ENCODE measurements around the gene OTOG. TPM values are rescaled to one million over a fixed set of nuclear protein-coding genes. Genes with fewer than 3 reads are reported as not detected.

The OTOG gene
- total and polyA plus RNA-seq, 2 donors (not counting 3 experiments of a cell fraction or from before 2014, with no cell fraction given) = not detected

DNA sequence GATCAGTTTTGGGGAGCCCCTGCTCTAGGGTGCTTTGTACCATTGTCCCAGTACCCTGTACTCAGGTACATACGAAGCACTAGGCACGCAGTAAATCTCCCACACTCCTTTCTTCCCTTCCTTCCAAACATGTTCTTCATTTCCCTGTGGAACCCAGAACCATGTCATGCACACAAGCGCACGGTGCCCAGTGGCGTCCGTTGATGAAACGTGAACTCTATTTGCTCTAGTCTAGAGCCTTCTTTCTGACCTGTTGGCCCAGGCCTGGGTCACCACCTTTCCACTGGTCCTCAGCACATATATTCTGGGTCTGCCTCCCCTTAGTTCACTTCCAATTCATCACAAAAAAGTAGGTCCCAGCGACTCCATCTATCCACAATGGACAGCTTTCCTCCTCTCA, 9.8 kb upstream of the OTOG start:
- H3K9me3 ChIP-seq (replicated peaks; ENCODE audit: control insufficient read depth, insufficient read depth, low read length) = no peaks in the 10 kb centered on the region
- POLR2A ChIA-PET = no interaction called here
- H3K36me3 ChIP-seq (ENCODE audit: control insufficient read depth in 2 of 2, extremely low read depth in 1 of 2, insufficient read depth in 2 of 2, low read length in 2 of 2) = no peaks in the 10 kb centered on the region
- H4K20me1 ChIP-seq (replicated peaks; ENCODE audit: control insufficient read depth, extremely low read depth, insufficient read depth, low read length) = no peaks in the 10 kb centered on the region
- H2AFZ ChIP-seq (ENCODE audit: low read depth, low read length) = no peak overlapping the region
- no peaks in the 10 kb centered on the region for H3K79me2 ChIP-seq (ENCODE audit: control insufficient read depth, insufficient read depth, low read length)
- intact Hi-C loops (cut with micrococcal nuclease) (no loop called here), dilution Hi-C loops (cut with MboI; ENCODE audit: extremely low pct_ligation_motif_present, low sequenced_read_pairs) (no loop called here)
- DNase-seq (ENCODE audit: low read depth, low spot score) (no peak), FAIRE-seq (no peak)
- H3K4me2 ChIP-seq (ENCODE audit: insufficient read depth, low read length) = no peak overlapping the region
- no peak overlapping the region for H3K4me3 ChIP-seq (replicated peaks in 1 of 3; ENCODE audit: insufficient read depth in 1 of 3, low read depth in 1 of 3, low read length in 3 of 3)
- H3K9ac ChIP-seq (replicated peaks; ENCODE audit: extremely low read depth, insufficient read depth, low read length) = no peak overlapping the region
- no peaks in the 10 kb centered on the region for H3K9me1 ChIP-seq (replicated peaks; ENCODE audit: control insufficient read depth, extremely low read depth, insufficient read depth, low read length)
- no peaks in the 10 kb centered on the region for H3K4me1 ChIP-seq (ENCODE audit: control insufficient read depth, extremely low read depth, insufficient read depth, low read length)
- H3K27me3 ChIP-seq (ENCODE audit: control insufficient read depth in 2 of 2, insufficient read depth in 2 of 2, low read length in 2 of 2) = peaks cover 2 to 7% of the 10 kb centered on the region in 2 experiments
- no peak overlapping the region for H3K27ac ChIP-seq (ENCODE audit: insufficient read depth, low read depth, low read length)
- TF ChIP-seq EZH2 (IDR thresholded peaks at IDR 0.05; ENCODE audit: borderline replicate concordance, low read depth, low read length, severe bottlenecking) (no peak), POLR2AphosphoS5 (IDR thresholded peaks at IDR 0.05; ENCODE audit: insufficient read depth, low read depth, low read length) (no peak)
- CTCF ChIA-PET = no interaction called here
- BruUV-seq (replicated peaks) = no TSS peak

DNA sequence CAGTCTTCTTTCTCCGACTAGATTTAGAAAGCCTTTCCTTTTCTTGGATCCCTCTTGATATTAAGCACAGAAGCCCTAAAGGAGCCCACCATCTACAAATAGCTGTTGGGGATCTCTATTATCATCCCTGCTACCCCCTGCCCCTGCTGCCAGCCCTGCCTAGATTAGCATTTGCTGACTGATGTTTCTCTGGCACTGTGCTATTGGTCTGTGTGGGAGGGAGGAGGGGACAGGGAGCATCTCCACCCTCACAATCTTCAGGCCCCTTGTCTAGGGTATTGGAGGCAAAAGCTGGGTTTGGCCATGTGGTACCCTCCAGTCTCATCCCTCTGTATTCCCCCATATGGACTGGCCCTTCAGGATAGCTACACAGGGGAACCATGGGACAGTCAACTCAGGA, 9.0 kb upstream of the OTOG start:
- POLR2A ChIA-PET = no interaction called here
- Histone ChIP-seq H3K27ac (ENCODE audit: insufficient read depth, low read depth, low read length) (no peak overlapping the region), H3K9me1 (replicated peaks; ENCODE audit: control insufficient read depth, extremely low read depth, insufficient read depth, low read length) (no peaks in the 10 kb centered on the region), H3K36me3 (ENCODE audit: control insufficient read depth in 2 of 2, extremely low read depth in 1 of 2, insufficient read depth in 2 of 2, low read length in 2 of 2) (no peaks in the 10 kb centered on the region), H2AFZ (ENCODE audit: low read depth, low read length) (no peak overlapping the region), H3K9ac (replicated peaks; ENCODE audit: extremely low read depth, insufficient read depth, low read length) (no peak overlapping the region), H3K27me3 (ENCODE audit: control insufficient read depth in 2 of 2, insufficient read depth in 2 of 2, low read length in 2 of 2) (peaks cover 1 to 9% of the 10 kb centered on the region in 2 experiments), H3K4me1 (ENCODE audit: control insufficient read depth, extremely low read depth, insufficient read depth, low read length) (no peaks in the 10 kb centered on the region), H3K9me3 (replicated peaks; ENCODE audit: control insufficient read depth, insufficient read depth, low read length) (no peaks in the 10 kb centered on the region), H3K4me3 (replicated peaks in 1 of 3; ENCODE audit: insufficient read depth in 1 of 3, low read depth in 1 of 3, low read length in 3 of 3) (no peak overlapping the region), H3K79me2 (ENCODE audit: control insufficient read depth, insufficient read depth, low read length) (no peaks in the 10 kb centered on the region), H3K4me2 (ENCODE audit: insufficient read depth, low read length) (no peak overlapping the region), H4K20me1 (replicated peaks; ENCODE audit: control insufficient read depth, extremely low read depth, insufficient read depth, low read length) (no peaks in the 10 kb centered on the region)
- dilution Hi-C loops (cut with MboI; ENCODE audit: extremely low pct_ligation_motif_present, low sequenced_read_pairs) = no loop called here
- TF ChIP-seq, protein P1, sequence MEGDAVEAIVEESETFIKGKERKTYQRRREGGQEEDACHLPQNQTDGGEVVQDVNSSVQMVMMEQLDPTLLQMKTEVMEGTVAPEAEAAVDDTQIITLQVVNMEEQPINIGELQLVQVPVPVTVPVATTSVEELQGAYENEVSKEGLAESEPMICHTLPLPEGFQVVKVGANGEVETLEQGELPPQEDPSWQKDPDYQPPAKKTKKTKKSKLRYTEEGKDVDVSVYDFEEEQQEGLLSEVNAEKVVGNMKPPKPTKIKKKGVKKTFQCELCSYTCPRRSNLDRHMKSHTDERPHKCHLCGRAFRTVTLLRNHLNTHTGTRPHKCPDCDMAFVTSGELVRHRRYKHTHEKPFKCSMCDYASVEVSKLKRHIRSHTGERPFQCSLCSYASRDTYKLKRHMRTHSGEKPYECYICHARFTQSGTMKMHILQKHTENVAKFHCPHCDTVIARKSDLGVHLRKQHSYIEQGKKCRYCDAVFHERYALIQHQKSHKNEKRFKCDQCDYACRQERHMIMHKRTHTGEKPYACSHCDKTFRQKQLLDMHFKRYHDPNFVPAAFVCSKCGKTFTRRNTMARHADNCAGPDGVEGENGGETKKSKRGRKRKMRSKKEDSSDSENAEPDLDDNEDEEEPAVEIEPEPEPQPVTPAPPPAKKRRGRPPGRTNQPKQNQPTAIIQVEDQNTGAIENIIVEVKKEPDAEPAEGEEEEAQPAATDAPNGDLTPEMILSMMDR (IDR thresholded peaks at IDR 0.05; ENCODE audit: extremely low read depth in 1 of 2, insufficient read depth in 1 of 2, low read depth in 1 of 2, low read length in 2 of 2) = no peak
- TF ChIP-seq, protein P2, sequence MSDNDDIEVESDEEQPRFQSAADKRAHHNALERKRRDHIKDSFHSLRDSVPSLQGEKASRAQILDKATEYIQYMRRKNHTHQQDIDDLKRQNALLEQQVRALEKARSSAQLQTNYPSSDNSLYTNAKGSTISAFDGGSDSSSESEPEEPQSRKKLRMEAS (IDR thresholded peaks at IDR 0.05; ENCODE audit: insufficient read depth, insufficient read length) = no peak
- no peak for TF ChIP-seq MYC (IDR thresholded peaks at IDR 0.05; ENCODE audit: low read depth, low read length)
- TF ChIP-seq POLR2A (IDR thresholded peaks at IDR 0.05; ENCODE audit: low read depth, low read length) = no peak
- TF ChIP-seq JUN (IDR thresholded peaks at IDR 0.05; ENCODE audit: borderline replicate concordance, insufficient read depth, insufficient read length, low read depth) = no peak
- no peak for TF ChIP-seq GATA2 (IDR thresholded peaks at IDR 0.05; ENCODE audit: insufficient read depth, insufficient read length, low read depth, low read length)
- TF ChIP-seq EZH2 (IDR thresholded peaks at IDR 0.05; ENCODE audit: borderline replicate concordance, low read depth, low read length, severe bottlenecking) = no peak
- no peak for TF ChIP-seq FOS (IDR thresholded peaks at IDR 0.05; ENCODE audit: borderline replicate concordance, insufficient read depth, low read length)
- CTCF ChIA-PET = interaction anchor here (1.0 to 1.5 kb wide), 2 partner anchors 10 to 149 kb away, joined by 4 to 5 read pairs; no protein-coding TSS in a partner anchor
- no TSS peak for BruUV-seq (replicated peaks)
- intact Hi-C loops (cut with micrococcal nuclease) = no loop called here
- DNase-seq (ENCODE audit: low read depth, low spot score) = no peak
- no peak for FAIRE-seq

All from endothelial cell of umbilical vein (primary cell).